Activated T-cell treated with anti-CD3 and anti-CD28 coated beads for 1 hour (primary cell): Measurements from ENCODE around the gene PARM1.
"Not testable (repeated sequence)": the region's sequence is repeated elsewhere in the genome, so short reads cannot be mapped to it uniquely, and the experiment has no call there.

ENCODE experiments used
- DNase-seq: peaks from one replicate; pipeline ENCODE4 v3.0.0-alpha.2; 2020; ENCODE audit warnings: low read depth

PARM1 gene

GRCh38 chr4:74983253-74983635 lies 50.3 kb downstream of the PARM1 start:
- no peak for DNase-seq

GRCh38 chr4:74990276-74990875 lies 57.5 kb downstream of the PARM1 start:
- no peak for DNase-seq

- not testable (repeated sequence) for DNase-seq
Measured at GRCh38 chr4:74994436-74994835, 61.5 kb downstream of the PARM1 start.

- no peak for DNase-seq
Measured at GRCh38 chr4:74996996-74997395, 64.1 kb downstream of the PARM1 start.

- no peak for DNase-seq
Measured at GRCh38 chr4:74997948-74998729, 65.2 kb downstream of the PARM1 start.

- no peak for DNase-seq
Measured at GRCh38 chr4:74999714-75000309, 66.9 kb downstream of the PARM1 start.

GRCh38 chr4:75001871-75002270 lies 69.0 kb downstream of the PARM1 start:
- DNase-seq: no peak

- DNase-seq: no peak
Measured at GRCh38 chr4:75002381-75002780, 69.5 kb downstream of the PARM1 start.

- no peak for DNase-seq
Measured at GRCh38 chr4:75003979-75004378, 71.1 kb downstream of the PARM1 start.

- DNase-seq: no peak
Measured at GRCh38 chr4:75004755-75005668, 72.1 kb downstream of the PARM1 start.

GRCh38 chr4:75005727-75006126 lies 72.8 kb downstream of the PARM1 start:
- no peak for DNase-seq

- no peak for DNase-seq
Measured at GRCh38 chr4:75007891-75008290, 75.0 kb downstream of the PARM1 start.

GRCh38 chr4:75009138-75009537 lies 76.2 kb downstream of the PARM1 start:
- no peak for DNase-seq

- no peak for DNase-seq
Measured at GRCh38 chr4:75011131-75011795, 78.3 kb downstream of the PARM1 start.

GRCh38 chr4:75015627-75016026 lies 82.7 kb downstream of the PARM1 start:
- no peak for DNase-seq

GRCh38 chr4:75016472-75016871 lies 83.6 kb downstream of the PARM1 start:
- no peak for DNase-seq

GRCh38 chr4:75018811-75019479 lies 86.0 kb downstream of the PARM1 start:
- DNase-seq: no peak

- DNase-seq: no peak
Measured at GRCh38 chr4:75025431-75025830, 92.5 kb downstream of the PARM1 start.

- DNase-seq: no peak
Measured at GRCh38 chr4:75028196-75028854, 95.4 kb downstream of the PARM1 start.

GRCh38 chr4:75030028-75030427 lies 97.1 kb downstream of the PARM1 start:
- no peak for DNase-seq
